Brain microvascular endothelial cell (primary cell): ENCODE measurements around the gene TFEB.

Source experiments
- DNase-seq: peaks from one replicate; pipeline ENCODE4 v3.0.0-alpha.2; 2020
- H3K27ac ChIP-seq: fragments of 250-450 bp; sonication (Bioruptor Pico); 2 replicates; pipeline ENCODE4 v1.5.1; 2020; ENCODE audit warnings: mild to moderate bottlenecking, moderate library complexity
- H3K27me3 ChIP-seq: fragments of 250-450 bp; sonication (Bioruptor Pico); replicated peaks from 2 replicates; pipeline ENCODE4 v1.5.1; 2020; ENCODE audit warnings: mild to moderate bottlenecking
- H3K36me3 ChIP-seq: fragments of 250-450 bp; sonication (Bioruptor Pico); replicated peaks from 2 replicates; pipeline ENCODE4 v1.5.1; 2020; ENCODE audit warnings: mild to moderate bottlenecking
- H3K4me3 ChIP-seq: 2 replicates; pipeline ENCODE4 v1.5.1; 2011; ENCODE audit warnings: low read depth, mild to moderate bottlenecking, control low read depth, low read length, moderate library complexity
- CTCF ChIP-seq: IDR thresholded peaks from 2 replicates; pipeline ENCODE4 v1.5.1; 2011; ENCODE audit warnings: low read depth, mild to moderate bottlenecking, moderate library complexity, low read length, control low read depth, inconsistent platforms; ENCODE audit errors: missing control alignments
- in situ Hi-C: cut with HindIII; loops from 2 replicates; pipeline ENCODE4 v1.10.0; 2017; ENCODE audit warnings: low sequenced_read_pairs, low pct_ligation_motif_present

TFEB gene

GRCh38 chr6:41774841-41775240 lies 39.4 kb upstream of the TFEB start:
- H3K36me3 ChIP-seq = peaks cover 14% of the 10 kb centered on the region
- TF ChIP-seq CTCF = no peak
- no peak overlapping the region for H3K27ac ChIP-seq
- no peaks in the 10 kb centered on the region for H3K27me3 ChIP-seq
- H3K4me3 ChIP-seq = no peak overlapping the region
- in situ Hi-C loops = loop anchor here (25.0 kb wide), 1 partner anchor 262 kb away; no protein-coding TSS in a partner anchor
- DNase-seq = no peak

GRCh38 chr6:41771058-41771983 lies 35.9 kb upstream of the TFEB start:
- Histone ChIP-seq H3K27me3 (no peaks in the 10 kb centered on the region), H3K27ac (no peak overlapping the region), H3K4me3 (no peak overlapping the region), H3K36me3 (peaks cover 14% of the 10 kb centered on the region)
- no peak for DNase-seq
- no peak for TF ChIP-seq CTCF
- in situ Hi-C loops = no loop called here

- H3K36me3 ChIP-seq = peaks cover 13% of the 10 kb centered on the region
- in situ Hi-C loops = no loop called here
- H3K4me3 ChIP-seq = no peak overlapping the region
- H3K27me3 ChIP-seq = no peaks in the 10 kb centered on the region
- no peak for DNase-seq
- no peak overlapping the region for H3K27ac ChIP-seq
- TF ChIP-seq CTCF = no peak
Observed at GRCh38 chr6:41770381-41771057, 35.1 kb upstream of the TFEB start.

- TF ChIP-seq CTCF = no peak
- no peaks in the 10 kb centered on the region for H3K27me3 ChIP-seq
- in situ Hi-C loops = no loop called here
- no peak for DNase-seq
- H3K27ac ChIP-seq = no peak overlapping the region
- no peak overlapping the region for H3K4me3 ChIP-seq
- peaks cover 9% of the 10 kb centered on the region for H3K36me3 ChIP-seq
Observed at GRCh38 chr6:41769376-41769775, 34.0 kb upstream of the TFEB start.

GRCh38 chr6:41768545-41769308 lies 33.3 kb upstream of the TFEB start:
- Histone ChIP-seq H3K36me3 (peaks cover 9% of the 10 kb centered on the region), H3K27ac (no peak overlapping the region), H3K4me3 (no peak overlapping the region), H3K27me3 (no peaks in the 10 kb centered on the region)
- DNase-seq = no peak
- in situ Hi-C loops = no loop called here
- no peak for TF ChIP-seq CTCF
